AG08396 (cell line): ENCODE measurements around the gene MCM3AP.
"Not testable (repeated sequence)": the region's sequence is repeated elsewhere in the genome, so short reads cannot be mapped to it uniquely, and the experiment has no call there.

Experiments
- DNase-seq: peaks from one replicate; pipeline ENCODE4 v3.0.0; 2012; ENCODE audit warnings: low spot score, mixed read lengths

MCM3AP gene

DNA sequence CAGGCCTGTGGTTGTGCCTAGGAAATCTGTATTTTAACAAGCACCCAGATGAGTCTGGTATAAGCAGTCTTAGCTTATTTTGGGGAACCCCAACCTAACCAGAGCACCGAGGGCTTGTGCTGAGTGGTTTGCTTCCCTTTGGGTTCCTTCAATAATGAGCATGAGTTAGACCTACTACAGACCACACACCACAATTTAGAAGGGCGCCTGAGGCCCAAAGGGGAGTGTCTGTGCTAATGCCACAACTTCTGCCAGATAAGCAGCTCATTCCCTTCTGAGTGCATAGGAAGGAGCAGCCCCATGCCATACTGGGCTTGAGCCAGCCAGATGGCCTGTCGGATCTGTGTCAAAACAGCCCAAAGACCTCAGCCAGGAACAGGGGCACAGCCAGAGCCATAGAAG is 41.5 kb downstream of the MCM3AP start:
- no peak for DNase-seq

DNA sequence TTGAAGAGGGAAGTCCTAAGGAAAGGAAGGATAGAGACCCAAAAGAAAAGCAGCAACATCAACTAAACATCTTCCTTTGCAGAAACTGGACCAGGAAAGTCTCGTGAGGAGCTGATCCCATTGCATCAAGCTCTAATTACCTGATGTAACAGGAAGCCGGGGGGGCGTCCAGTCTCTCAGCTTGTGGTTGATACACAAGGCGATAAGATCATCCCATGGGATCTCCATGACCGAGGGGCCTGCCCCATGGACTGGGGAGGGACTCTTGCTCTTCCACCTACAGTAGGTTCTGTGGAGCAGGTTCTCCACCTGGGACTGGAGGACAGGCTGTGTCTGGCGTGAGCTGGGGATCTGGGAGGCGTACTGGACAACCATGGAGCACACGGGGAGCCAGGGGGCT is 42.1 kb downstream of the MCM3AP start:
- no peak for DNase-seq

GRCh38 chr21:46241577-46241976 is 43.8 kb downstream of the MCM3AP start:
- not testable (repeated sequence) for DNase-seq

- no peak for DNase-seq
These were observed 45.5 kb downstream of the MCM3AP start for GRCh38 chr21:46239817-46240325.

DNA sequence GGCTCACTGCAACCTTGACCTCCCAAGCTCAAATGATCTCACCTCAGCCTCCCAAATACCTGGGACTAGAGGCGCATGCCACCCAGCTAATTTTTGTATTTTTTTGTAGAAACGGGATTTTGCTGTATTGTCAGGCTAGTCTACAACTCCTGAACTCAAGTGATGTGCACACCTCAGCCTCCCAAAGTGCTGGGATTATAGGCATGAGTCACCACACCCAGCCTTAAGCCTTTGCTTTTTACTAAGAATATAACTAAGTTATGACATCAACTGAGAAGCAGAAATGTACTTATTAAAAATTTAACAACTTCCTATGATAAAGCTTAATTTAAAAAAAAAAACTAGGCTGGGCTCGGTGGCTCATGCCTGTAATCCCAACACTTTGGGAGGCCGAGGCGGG is 47.9 kb downstream of the MCM3AP start:
- no peak for DNase-seq

DNA sequence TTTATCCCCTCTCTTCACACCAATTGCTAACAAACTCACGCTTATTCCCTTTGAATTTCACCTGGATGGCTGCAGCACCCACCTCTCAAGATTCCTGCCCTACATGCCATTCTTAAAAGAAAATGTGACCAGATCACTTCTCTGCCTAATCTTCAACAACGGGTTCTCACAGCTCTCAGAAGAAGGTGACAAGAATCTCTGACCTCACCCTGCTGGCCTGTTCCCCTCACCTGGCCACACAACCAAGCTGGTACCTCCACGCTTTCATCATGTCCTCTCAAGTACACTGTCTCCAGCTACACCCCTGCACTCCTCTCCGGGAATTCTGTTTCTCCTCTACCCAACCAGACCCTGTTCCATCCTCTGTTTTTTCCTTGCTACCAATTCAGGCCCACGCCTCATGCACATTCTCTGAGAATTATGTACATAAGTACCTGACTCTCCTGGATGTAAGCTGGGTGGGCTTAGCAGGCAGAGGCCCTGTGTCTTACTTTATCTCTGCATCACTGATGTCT is 50.9 kb downstream of the MCM3AP start:
- no peak for DNase-seq

- DNase-seq: no peak
These were observed 55.5 kb downstream of the MCM3AP start for GRCh38 chr21:46229923-46230260.

- DNase-seq: peak; percentile 26
These were observed 56.1 kb downstream of the MCM3AP start for GRCh38 chr21:46229133-46229922.

DNA sequence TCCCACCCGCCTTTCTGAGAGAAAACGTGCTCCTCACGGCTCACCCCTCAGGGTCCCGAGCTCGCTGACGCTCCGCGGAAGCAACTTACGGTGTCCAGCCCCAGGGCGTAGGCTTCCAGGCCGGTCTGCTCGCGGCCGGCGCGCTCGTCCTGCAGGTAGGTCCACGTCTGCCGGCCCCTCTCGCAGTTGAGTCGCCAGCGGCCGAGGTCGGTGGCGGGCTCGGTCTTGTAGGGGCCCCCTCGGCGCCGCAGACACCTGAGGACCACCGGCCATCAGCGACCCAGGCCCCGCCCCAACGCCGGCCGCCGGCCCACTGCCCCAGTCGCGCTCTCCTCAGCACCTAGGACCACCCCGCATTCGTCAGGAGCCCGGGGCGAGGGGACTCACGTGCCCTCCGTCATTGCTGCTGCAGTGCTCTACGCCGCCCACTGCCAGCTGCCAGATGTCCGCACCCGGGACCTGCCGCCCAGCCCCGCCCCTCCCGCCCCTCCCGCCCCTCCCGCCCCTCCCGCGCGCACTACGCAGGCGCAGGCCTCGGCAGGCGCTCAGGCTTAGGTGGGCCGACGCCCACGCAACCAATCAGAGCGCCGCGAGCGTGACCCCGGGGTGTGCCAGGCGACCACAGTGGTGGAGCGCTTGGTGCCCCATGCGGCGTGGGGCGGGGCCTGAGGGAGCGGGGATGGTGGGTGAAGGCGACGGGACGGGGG is 56.9 kb downstream of the MCM3AP start, which contains the start of gene LSS:
Gene LSS (minus strand): TSS at position 430 of the 707 bp plus-strand sequence. CDS start 29 bp downstream, at position 401.
- peak; percentile 100 for DNase-seq

DNA sequence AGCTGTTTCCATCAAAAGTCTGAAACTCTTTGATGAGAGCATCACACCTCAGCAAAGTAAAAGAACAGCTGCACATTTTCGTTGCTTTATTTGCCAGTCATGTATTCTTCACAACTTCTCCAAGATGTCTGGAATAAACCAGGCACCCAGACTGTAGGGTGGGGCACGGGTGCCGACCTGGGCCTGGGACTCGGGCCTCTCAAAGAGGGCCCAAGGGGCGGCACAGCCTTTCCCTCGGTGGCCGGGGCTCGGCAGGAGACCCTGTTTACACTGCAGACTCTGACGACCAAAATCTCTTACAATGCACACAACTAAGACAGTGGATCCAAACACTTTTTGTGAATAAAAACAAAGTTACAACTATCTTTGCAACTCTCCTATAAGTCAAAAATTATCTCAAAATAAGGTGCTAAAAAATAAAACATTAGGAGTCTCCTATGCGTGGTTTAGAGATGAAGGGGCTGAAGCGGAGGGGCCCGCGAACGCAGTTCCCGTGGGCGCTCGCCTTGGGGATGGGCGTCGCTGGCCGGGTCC is 57.5 kb downstream of the MCM3AP start:
- no peak for DNase-seq

DNA sequence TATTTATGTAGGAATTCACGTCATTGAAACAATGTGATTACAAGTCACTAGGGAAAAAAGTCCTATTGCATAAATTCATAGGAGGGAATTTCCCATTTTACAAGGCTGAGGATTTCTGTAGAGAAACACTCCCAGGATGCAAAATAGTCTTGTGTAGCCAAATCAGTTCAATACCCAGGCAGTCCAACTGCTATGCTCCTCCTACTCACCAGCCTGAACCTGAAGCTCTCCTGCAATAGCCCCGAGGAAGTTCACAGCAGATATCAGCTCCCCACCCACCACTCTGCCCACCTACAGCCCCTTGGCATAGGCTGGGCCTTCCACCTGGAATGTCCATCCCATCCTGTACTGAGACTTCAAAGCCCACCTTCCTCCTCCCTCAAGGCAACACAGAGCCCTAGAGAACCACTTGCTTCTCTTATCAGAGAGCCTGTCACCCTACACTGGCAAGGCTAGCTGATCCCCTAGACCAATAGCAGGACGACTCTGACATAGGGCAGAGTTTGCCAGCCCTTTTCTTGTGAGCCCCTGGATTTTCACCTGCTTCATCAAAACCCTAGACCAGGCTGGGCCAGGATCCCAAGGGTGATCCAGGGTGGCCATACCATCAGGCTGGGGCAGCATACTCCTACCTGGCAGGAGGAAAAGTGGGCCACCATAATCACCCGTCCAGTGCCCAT is 58.4 kb downstream of the MCM3AP start:
- no peak for DNase-seq

GRCh38 chr21:46226146-46226545 is 59.3 kb downstream of the MCM3AP start:
- DNase-seq: no peak

DNA sequence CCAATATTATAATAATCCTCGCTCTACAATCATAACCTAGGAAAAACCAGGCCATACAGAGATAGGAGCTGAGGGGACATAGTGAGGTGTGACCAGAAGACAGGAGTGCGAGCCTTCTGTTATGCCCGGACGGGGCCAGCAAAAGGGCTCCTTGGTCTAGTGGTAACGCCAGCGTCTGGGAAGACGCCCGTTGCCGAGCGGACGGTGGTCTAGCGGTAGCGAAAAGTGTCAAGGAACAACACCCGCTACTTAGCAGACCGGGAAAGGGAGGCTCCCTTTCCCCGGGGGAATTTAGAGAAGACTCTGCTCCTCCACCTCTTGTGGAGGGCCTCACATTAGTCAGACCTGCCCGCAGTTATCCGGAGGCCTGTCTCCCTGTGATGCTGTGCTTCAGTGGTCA is 61.8 kb downstream of the MCM3AP start:
- not testable (repeated sequence) for DNase-seq

DNA sequence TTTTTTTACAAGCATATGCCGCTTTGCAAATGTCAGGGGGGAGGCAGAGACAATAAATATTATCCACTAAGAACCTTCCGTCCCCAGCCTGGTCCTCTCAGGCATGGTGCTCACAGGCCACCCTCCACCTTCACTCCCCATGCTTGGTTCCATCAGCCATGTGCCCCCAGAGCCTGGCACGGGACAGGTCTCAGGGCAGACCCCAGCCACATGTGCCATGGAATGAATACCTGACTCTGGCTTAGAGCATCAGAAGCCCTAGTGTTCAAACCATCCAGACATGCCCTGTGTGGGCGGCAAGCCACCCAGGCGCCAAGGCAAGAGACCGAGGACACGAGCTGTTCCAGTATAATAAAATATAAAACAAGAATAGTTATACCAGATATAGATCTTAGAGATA is 62.2 kb downstream of the MCM3AP start:
- no peak for DNase-seq

DNA sequence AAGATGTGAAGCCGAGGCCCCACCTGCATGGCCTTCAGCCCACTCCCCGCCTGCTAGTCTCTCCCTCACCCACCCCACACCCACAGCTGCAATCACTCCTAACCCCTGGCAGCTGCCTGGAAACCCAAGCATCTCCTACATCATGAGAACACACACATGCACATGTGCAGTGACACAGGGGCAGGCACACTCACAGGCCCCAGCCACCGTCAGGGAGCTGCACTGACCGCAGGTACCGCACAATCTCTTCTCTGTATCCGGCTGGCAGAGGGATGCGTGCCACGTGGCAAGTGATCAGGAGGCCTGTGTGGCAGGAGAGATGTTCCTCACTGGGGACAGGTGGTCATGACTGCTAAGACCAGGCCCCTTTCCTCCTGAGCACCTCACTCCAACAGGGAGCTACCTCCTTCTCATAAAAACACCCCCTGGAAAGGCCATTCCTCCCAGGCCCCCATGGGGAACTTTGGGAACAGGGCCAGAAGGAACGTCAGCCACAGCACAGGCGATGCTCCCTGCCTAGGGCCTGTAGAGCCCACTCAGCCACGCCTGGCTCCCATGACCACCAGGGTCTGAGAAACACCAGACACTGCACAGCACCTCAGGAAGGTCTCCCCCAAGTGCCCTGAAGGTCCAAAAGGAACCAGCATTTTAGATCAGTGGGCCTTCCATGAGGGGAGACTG is 62.8 kb downstream of the MCM3AP start:
- DNase-seq: no peak

DNA sequence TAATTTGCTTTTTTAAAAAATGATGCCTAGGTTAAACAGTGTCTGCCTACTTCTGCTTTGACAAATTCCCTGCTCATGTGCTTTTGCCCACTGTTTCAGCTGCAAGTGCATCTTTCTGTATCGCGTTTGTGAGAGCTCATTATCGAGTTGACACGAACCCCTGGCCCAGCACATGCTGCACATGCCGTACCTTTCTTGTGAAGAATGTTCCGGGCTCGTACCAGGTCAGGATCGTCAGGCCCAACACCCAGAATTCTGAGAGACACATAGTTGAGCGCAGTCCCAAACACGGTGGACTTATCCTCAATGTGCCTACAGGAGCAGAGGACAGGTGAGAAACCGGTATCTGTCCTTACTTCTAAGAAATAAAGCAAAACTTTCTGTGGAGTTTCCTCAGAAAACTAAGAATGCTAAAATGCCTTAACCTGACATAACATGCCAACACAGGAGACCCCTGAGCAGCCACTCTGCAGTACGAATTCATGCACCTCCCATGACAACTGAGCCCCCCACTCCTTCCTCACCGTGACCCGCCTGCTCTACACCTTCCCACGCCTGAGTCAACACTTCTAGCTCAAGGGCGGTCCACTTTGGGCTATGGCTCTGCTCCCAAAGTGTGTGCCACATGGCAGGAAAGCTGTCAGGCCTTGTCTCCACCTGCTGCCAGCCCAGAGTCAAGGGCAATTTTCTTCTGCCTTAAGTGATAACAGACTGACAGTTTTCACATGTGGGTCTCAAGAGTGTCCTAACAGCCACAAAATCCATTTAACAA is 63.6 kb downstream of the MCM3AP start:
- DNase-seq: no peak

DNA sequence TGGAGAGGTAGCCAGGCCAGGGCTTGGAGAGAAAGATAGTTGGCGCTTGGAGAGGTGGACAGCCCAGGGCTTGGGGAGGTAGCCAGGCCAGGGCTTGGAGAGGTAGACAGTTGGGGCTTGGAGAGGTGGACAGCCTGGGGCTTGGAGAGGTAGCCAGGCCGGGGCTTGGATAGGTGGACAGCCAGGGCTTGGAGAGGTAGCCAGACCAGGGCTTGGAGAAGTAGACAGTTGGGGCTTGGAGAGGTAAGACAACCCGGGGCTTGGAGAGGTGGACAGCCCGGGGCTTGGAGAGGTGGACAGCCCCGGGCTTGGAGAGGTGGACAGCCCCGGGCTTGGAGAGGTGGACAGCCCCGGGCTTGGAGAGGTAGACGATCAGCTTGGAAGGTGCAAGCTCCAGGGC is 64.6 kb downstream of the MCM3AP start:
- no peak for DNase-seq

DNA sequence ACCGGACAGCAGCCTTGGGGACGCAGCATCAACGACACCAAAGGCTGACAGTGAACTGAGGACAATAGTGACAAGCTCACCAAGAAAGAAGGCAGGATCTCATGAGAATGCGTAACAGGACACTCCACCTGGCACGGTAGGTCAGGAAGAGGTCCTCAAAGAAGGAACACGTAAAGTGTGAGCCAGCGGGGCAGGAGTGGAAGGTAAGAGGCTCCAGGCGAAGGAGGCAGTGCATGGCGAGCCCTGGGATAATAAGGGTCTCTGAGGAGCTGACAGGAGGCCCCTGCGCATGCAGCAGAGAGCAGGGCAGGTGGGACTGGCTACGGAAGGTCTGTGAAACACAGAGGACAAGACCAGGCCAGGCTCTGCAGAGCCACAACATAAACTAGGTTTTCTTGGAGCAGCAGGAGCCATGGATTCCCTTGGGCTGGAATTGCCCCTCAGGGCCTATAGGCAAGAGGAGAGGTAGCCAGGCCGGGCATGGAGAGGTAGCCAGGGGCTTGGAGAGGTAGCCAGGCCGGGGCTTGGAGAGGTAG is 65.1 kb downstream of the MCM3AP start:
- DNase-seq: no peak

DNA sequence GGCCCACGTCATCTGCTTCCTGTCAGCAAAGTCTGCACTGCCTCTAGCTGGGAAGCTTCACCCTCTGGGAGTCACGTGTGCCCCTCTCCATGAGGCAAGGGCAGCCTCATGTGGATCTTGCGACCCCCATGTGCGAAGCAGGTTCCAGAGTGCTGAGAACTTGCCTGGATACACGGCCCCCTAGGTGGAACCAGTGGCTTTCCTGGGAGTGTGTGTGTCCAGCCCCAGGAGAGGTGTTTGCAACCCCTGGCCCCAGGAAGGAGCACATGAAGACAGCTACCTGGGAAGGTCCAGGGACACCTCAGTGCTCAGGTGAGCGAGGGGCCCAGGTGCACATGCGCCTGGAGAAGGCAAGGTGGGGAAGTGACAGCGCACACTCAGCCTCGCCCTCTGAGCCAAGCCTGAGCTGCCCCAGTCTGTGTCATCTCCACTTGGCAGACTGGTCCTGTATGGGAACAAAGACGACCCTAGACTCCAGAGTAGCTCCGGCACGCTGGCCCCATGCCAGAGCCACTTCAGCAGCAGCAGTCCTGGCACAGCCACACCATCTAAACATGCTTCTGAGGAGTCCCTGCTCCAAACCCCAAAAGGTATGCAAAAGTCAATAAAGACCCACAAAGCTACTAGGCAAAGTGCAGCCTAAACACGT is 65.7 kb downstream of the MCM3AP start:
- DNase-seq: no peak
